SH-SY5Y (cell line): ENCODE measurements around the gene DCAF8L2.

Experiments used
- GATA2 ChIP-seq: IDR thresholded peaks from 2 replicates; pipeline ENCODE4 v1.6.1; 2011; ENCODE audit warnings: mild to moderate bottlenecking, low read depth, low read length
- GATA3 ChIP-seq: IDR thresholded peaks from 2 replicates; pipeline ENCODE4 v1.6.1; 2011; ENCODE audit warnings: low read depth, mild to moderate bottlenecking, low read length, moderate library complexity

The DCAF8L2 gene

DNA sequence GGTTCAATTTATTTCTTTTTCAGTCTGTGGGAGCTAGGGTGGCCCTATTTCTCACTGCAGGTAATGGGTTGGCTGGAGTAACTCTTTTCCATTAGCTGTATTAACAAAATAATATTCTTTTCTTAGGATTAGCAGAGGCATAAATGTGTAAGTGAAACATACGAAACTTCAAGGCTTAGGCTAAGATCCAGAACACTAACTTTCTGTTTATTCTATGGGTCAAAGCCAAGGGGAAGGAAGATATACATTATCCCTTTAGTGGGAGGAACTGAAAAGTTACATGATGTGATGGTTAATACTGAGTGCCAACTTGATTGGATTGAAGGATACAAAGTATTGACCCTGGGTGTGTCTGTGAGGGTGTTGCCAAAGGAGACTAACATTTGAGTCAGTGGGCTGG is 66.4 kb downstream of the DCAF8L2 start:
- no peak for TF ChIP-seq GATA3
- no peak for TF ChIP-seq GATA2

DNA sequence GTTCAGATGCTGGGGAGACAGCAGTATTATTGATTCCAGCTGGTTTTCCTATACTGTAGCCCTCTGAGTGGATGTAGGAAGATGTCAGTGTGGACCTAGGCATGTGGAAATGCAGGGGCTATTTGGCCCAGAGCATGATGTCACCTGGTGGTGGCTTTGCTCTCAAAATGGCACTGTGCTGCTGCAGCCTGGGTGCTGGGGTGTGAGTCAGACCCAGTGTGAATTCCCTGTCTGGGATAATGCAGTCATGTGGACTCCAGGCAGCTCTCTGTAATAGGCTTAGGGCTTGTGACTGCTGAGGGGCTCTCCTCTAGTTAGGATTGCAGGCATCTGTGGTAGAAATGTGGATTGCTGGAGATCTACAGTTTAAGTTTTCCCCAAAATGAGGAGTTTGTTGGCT is 70.7 kb downstream of the DCAF8L2 start:
- TF ChIP-seq GATA3 = no peak

DNA sequence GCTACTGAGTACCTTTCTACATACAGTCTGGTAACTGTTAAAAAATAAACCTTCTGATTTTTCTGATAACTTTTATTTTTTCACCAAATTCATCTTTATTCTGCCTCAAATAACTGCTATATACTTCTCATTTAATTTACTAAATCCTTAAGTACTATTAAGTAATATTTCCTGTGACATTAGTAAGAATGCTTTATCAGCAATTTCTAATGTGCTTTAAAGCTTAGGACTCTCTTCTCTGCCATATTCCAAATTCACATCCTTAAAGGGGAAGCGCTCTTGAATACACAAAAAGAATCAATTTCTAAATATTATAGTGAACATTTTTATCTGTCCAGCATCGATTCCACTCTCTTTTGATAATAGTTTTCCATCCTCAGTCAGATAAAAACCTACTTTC is 81.1 kb downstream of the DCAF8L2 start:
- TF ChIP-seq GATA2 = no peak
- no peak for TF ChIP-seq GATA3

DNA sequence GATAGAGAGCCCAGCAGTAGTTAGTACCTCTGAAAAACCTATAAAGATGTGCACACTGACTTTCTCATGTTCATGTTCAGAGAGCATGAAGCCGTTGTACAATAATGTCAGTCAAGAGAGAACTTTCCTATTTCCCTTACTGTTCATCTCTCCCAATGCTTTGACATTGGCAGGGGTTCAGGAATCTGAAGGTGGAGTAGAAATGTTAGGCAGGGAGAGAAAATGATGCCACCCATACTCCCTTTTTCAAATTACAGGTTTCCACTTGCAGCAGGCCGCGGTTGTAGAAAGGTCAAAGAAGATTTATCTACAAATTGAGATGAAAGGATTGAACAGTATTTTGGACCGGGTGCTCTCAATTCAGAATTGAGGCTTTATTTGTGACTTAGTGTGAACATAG is 84.3 kb downstream of the DCAF8L2 start:
- no peak for TF ChIP-seq GATA3

DNA sequence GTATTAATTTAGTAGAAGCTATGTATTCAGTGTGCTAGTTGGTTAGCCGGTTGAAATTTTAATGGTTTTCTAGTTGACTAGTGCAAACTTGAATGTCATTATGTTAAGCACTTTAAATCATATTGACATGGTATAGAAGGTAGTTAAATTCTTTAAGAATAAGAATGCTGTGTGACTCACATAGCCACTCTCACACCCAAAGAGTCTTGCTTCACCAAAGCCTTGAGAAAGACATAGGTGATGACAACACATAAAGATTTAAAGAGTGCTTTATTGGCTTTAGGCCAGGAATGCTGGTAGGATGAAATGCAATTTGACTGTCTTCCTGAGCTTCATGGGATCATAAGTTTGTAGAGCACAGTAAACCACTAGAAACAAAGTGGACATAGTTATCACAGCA is 85.3 kb downstream of the DCAF8L2 start:
- TF ChIP-seq GATA3 (no peak), GATA2 (no peak)

DNA sequence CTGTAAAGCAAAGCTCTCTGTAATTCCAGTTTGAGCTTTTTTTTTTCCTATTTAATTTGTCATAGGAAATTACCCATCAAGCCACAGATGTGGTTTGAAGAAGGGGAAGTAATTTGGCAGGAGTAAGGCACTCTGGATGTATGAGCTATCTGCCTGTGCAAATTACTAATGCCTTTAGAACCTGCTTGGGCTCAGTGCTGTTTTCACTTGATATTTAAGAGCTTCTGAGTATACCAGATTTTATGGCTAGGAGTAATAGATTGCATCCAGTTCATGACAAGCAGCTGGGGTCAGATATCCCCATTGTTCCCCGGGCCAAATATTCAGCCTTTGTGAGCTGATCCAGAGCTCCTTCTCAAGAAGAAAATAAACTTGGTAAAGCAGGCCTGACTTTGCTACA is 89.1 kb downstream of the DCAF8L2 start:
- no peak for TF ChIP-seq GATA2
- no peak for TF ChIP-seq GATA3

DNA sequence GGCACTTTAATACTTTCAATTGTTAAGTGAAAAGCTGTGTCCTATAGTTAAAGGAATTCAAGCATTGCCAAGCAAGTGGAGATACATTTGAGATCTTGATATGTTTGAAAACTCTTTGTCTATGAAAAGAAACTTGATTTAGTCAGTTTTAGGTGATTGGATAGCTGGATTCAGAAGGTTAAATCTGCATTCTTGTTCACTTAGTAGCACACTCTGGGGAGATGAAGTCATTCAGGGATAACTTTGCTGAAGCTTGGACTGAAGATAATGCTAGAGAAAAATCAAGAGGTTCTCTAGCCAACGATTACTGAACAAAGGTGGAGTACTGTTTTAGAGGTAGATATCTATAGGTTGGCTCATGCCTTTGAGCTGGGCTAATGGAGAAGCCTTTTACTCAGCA is 90.6 kb downstream of the DCAF8L2 start:
- TF ChIP-seq GATA3 = no peak
- no peak for TF ChIP-seq GATA2

DNA sequence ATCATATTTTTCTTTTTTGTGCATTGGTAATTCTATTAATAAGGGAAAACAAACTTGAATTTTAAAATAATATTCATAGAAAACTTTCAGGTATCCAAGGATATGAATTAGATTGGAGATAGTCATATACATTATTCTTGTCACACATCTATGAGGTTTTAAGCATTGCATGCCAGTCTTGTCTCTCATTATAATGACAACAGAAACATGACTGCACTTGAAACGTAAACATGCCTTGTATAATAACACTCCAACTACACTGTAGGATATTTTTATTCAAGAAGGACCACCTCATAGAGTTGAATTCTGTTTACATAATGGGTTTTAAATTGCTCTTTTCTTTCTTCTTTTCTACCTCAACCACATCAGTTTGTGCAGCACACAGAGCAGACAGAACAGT is 104.5 kb downstream of the DCAF8L2 start:
- TF ChIP-seq GATA2 = no peak
- TF ChIP-seq GATA3 = no peak

DNA sequence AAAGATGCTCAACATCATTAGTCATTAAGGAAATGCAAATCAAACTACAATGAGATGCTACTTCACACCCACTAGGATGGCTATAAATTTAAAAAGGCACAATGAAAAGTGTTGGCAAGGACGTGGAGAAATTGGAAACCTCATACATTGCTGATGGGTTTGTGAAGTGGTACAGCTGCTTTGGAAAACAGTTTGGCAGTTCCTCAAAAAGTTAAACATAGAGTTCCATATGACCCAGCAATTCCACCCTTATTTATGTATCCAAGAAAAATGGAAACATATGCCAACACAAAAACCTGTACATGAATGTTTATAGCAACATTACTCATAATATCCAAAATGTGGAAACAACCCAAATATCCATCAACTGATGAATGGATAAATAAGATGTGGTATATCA is 116.4 kb downstream of the DCAF8L2 start:
- TF ChIP-seq GATA3 = no peak
- TF ChIP-seq GATA2 = no peak

DNA sequence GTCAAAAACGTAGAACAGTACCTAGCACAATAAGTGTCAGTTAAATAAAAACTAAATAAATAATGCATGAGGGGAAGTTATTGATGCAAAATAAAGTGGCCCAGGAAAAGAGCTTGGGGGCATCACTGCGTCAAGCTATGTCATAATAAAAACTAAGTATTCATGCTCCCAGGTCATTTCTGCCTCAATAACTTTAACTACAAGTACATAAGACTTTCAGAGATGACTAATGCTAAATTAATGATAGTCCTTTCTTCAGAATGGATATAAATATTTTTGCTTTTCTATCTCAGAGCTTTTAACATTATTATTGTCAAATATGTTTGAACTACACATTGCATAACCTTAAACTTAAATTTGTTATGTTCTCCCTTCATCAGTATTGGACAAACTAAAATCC is 125.5 kb downstream of the DCAF8L2 start:
- TF ChIP-seq GATA2 (no peak), GATA3 (no peak)

DNA sequence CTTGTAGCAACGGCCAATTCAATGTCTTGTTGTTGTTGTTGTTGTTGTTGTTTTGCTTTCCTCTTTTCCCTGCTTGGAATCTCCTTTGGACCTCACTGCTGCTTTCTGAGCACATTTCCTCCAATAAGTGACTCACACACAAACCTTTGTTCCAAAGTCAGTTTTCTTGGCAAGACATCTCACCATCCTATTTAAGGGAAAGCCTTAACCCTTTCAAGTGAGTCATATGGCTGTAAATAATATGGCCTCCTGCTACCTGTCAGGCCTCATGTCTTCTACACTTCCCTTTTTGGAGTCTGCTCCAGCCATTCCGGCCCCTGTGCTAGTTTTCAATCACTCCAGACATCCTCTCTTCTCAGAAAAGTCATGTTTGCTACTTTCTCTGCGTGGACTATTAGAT is 138.1 kb downstream of the DCAF8L2 start:
- TF ChIP-seq GATA2 (no peak), GATA3 (no peak)

DNA sequence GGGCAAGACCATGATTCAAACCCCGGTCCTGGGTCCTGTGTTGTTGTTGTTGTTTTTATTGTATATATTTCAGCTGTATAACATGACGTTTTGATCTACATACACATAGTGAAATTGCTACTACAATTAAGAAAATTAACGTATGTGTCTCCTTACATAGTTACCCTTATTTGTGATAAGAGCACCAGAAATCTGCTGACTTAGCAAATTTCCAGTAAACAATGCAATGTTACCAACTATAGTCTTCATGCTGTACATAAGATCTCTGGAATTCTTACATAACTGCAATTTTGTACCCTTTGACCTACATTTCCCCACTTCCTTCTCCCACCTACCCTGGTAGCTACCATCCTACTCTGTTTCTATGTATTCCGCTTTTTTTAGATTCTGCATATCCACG is 141.8 kb downstream of the DCAF8L2 start:
- no peak for TF ChIP-seq GATA2
- TF ChIP-seq GATA3 = no peak

DNA sequence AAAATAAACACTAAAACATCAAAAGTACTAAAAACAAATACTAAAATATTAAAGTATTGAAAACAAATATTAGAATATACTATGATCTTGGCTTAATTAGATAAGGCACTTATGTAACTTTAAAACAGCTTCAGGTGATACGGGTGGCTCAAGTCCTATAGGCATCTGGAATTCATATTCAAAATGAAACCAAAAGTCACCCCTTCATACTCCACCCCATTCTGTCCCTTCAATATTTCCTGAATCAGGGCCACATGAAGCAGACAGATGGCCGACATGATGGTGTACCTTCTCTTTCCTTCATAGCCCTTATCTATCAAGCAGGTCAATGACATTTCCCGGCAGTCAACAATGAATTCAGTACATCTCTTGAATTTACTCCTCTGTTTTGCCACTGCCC is 145.8 kb downstream of the DCAF8L2 start:
- TF ChIP-seq GATA3 = no peak
- TF ChIP-seq GATA2 = no peak

DNA sequence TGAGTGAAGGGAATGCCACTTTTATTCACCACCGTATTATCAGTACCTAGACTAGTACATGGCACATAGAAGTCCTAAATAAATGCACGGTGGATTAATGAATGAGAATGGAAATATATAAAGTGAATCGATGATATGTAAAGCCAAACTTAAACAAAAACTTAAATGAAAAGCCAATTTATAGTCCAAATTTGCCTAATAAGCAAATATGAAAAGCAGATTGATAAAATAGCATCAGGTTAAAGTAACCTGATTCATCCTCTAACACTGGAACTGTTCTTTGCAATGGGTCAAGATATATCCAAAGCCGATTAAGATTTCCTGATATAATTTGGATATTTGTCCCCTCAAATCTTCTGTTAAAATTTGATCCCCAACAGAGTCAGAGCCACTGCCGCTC is 150.8 kb downstream of the DCAF8L2 start:
- TF ChIP-seq GATA3 (no peak), GATA2 (no peak)

DNA sequence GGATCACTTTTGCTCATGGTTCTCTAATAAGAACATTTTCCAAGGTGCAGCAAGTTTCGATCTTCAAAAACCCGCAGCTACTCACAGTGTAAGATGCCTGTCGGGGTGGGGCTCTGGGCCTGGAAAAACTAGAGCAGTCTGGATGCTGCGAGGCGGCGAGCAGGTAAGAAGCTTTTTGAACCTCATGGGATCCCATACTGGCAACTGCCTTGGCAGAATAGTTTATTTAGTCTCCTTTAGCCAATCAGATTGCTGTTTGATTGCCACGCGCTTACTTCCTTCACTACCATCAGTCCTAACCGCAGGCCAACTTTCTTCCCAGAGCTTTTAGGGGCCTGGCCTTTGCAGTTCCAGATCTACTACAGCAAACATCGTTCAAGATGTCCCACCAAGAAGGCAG is 156.4 kb downstream of the DCAF8L2 start:
- TF ChIP-seq GATA3 = no peak
- TF ChIP-seq GATA2 = no peak

DNA sequence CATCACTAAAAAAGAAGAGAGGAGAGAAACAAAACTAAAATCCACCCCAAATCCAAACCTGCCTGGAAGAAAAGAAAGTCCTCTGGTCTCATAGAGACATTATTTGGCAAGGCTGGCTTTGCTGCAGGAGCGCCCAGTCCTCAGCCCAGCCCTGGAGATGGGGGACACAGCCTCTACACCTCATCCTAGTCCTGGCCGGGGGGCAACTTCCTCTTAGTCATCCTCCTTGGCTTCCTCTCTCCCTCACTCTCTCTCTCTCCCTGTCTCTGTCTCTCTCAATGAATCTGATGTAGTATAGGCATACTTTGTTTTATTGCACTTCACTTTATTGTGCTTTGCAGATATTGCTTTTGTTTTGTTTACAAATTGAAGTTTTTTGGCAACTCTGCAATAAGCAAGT is 161.8 kb downstream of the DCAF8L2 start:
- no peak for TF ChIP-seq GATA2
- TF ChIP-seq GATA3 = no peak

DNA sequence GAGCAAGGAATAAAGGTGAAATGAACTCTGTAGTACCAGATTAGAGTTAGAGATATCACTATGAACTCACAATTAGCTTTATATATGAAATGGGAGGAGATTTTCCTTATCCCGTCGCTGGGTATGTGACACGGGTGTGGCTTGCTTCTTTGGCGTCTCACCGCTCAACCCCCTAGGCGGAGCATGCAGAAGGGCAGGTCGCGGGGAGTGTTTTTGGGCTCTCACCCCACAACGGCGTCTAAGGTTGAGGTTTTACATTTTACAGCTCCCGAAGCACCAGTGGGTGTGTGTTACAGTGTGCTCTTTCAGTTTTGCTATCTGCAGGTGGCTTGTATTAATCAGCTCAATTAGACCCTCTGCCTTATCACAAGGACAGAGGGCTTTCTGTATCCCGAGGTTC is 175.6 kb downstream of the DCAF8L2 start:
- TF ChIP-seq GATA2 = no peak
- no peak for TF ChIP-seq GATA3
